HCT116 (cell line): ENCODE data around the gene RNF215. TPM values are rescaled to one million over a fixed set of nuclear protein-coding genes. Genes with fewer than 3 reads are reported as not detected.

ENCODE experiments used
- ATAC-seq: fragments of 200-7000 bp; cut with Tn5 transposase; 2 replicates; pipeline ENCODE4 v1.9.1; 2020; ENCODE audit warnings: mild to moderate bottlenecking, moderate library complexity
- BruUV-seq: library from RNA; stranded (reverse); fragments of 400-500 nt; replicated peaks from 2 replicates; lab custom pipeline; 2021; lab: Mats Ljungman, UMichigan
- CTCF ChIA-PET: fragments of 300-600 bp; sonication (Branson Sonifier 250); formaldehyde crosslinking; loops from one replicate; lab custom pipeline; 2021; ENCODE audit warnings: antibody characterized with exemption; lab: Charles Lee
- POLR2A ChIA-PET: fragments of 300-600, 350-600 bp; sonication (Branson Sonifier 250); formaldehyde crosslinking; loops from one replicate; lab custom pipeline; 2021; ENCODE audit warnings: antibody characterized with exemption; lab: Charles Lee
- RAD21 ChIA-PET, 2 experiments: fragments of 300-600 bp; sonication (Branson Sonifier 250); formaldehyde crosslinking; loops; one replicate each; lab custom pipeline; 2023; ENCODE audit warnings: low total read pairs in 2 of 2; ENCODE audit not compliant: uncharacterized antibody in 2 of 2, unreplicated experiment in 2 of 2, low non-redundant PET in 1 of 2; lab: Charles Lee
- DNase-seq: peaks from one replicate; pipeline ENCODE4 v3.0.0-alpha.2; 2010; ENCODE audit warnings: low read depth, low spot score
- H2AFZ ChIP-seq: fragments of 200-600 bp; shearing (Covaris generic), sonication (generic); 2 replicates; pipeline ENCODE4 v1.6.1; 2017; ENCODE audit warnings: low read depth, mixed run types, mixed read lengths, antibody characterized with exemption, low read length; ENCODE audit not compliant: poor library complexity, severe bottlenecking
- H3K27ac ChIP-seq: 2 replicates; pipeline ENCODE4 v1.5.1; 2012; ENCODE audit warnings: low read depth, low read length
- H3K27me3 ChIP-seq: fragments of 200-600 bp; sonication (generic); 2 replicates; pipeline ENCODE4 v1.6.1; 2016; ENCODE audit warnings: mixed run types, low read length, mixed read lengths; ENCODE audit not compliant: insufficient read depth
- H3K36me3 ChIP-seq, 2 experiments: fragments of 200-500 bp in 1 of 2; fragments of 200-600 bp in 1 of 2; sonication (Bioruptor generic) in 1 of 2; sonication (generic) in 1 of 2; 2 replicates each; pipeline versions ENCODE4 v1.5.1 to v1.6.1; 2014 to 2016; ENCODE audit warnings: low read length in 2 of 2, inconsistent platforms in 1 of 2, mixed read lengths in 1 of 2, mixed run types in 1 of 2; ENCODE audit not compliant: insufficient read depth in 2 of 2, control insufficient read depth in 1 of 2
- H3K4me1 ChIP-seq, 2 experiments: fragments of 200-600 bp in 1 of 2; sonication (generic) in 1 of 2; 2 replicates each; pipeline versions ENCODE4 v1.5.1 to v1.6.1; 2012 to 2017; ENCODE audit warnings: low read length in 2 of 2, inconsistent platforms in 1 of 2, mild to moderate bottlenecking in 1 of 2, mixed read lengths in 1 of 2, mixed run types in 1 of 2, moderate library complexity in 1 of 2; ENCODE audit not compliant: insufficient read depth in 2 of 2, control insufficient read depth in 1 of 2
- H3K4me2 ChIP-seq: fragments of 200-600 bp; sonication (generic); 2 replicates; pipeline ENCODE4 v1.6.1; 2017; ENCODE audit warnings: mixed run types, low read length, mixed read lengths
- H3K4me3 ChIP-seq, 2 experiments: fragments of 200-600 bp in 1 of 2; sonication (generic) in 1 of 2; replicated peaks in 1 of 2; 2 replicates each; pipeline ENCODE4 v1.5.1; 2011 to 2016; ENCODE audit warnings: low read length in 2 of 2, control low read depth in 1 of 2, low read depth in 1 of 2, mild to moderate bottlenecking in 1 of 2, mixed read lengths in 1 of 2, mixed run types in 1 of 2
- H3K79me2 ChIP-seq: fragments of 200-600 bp; sonication (generic); 2 replicates; pipeline ENCODE4 v1.6.1; 2017; ENCODE audit warnings: mild to moderate bottlenecking, mixed run types, low read length, moderate library complexity, mixed read lengths; ENCODE audit not compliant: insufficient read depth
- H3K9ac ChIP-seq: fragments of 200-600 bp; sonication (generic); 2 replicates; pipeline ENCODE4 v1.6.1; 2016; ENCODE audit warnings: low read length, mixed read lengths
- H3K9me2 ChIP-seq: fragments of 200-600 bp; sonication (generic), shearing (Covaris generic); 2 replicates; pipeline ENCODE4 v1.6.1; 2017; ENCODE audit warnings: mixed run types, mild to moderate bottlenecking, moderate library complexity; ENCODE audit not compliant: insufficient read depth
- H3K9me3 ChIP-seq, 2 experiments: fragments of 200-500 bp in 1 of 2; fragments of 200-600 bp in 1 of 2; sonication (Bioruptor generic) in 1 of 2; sonication (generic) in 1 of 2; 2 replicates each; pipeline ENCODE4 v1.6.1; 2014 to 2017; ENCODE audit warnings: low read length in 2 of 2, mixed read lengths in 2 of 2, inconsistent platforms in 1 of 2, low read depth in 1 of 2, mild to moderate bottlenecking in 1 of 2, mixed run types in 1 of 2, moderate library complexity in 1 of 2; ENCODE audit not compliant: control insufficient read depth in 1 of 2, insufficient read depth in 1 of 2
- H4K20me1 ChIP-seq: fragments of 200-600 bp; sonication (generic), shearing (Covaris generic); 2 replicates; pipeline ENCODE4 v1.6.1; 2017; ENCODE audit warnings: mixed run types, mild to moderate bottlenecking, moderate library complexity; ENCODE audit not compliant: insufficient read depth
- CBX3 ChIP-seq: IDR thresholded peaks from 2 replicates; pipeline ENCODE4 v1.6.1; 2012; ENCODE audit warnings: low read depth
- CEBPB ChIP-seq: IDR thresholded peaks from 2 replicates; pipeline ENCODE4 v1.6.1; 2012; ENCODE audit warnings: low read depth
- EZH2phosphoT487 ChIP-seq: fragments of 200-600 bp; IDR thresholded peaks from 2 replicates; pipeline ENCODE4 v1.6.1; 2018; ENCODE audit warnings: antibody characterized with exemption, borderline replicate concordance
- JUND ChIP-seq: IDR thresholded peaks from 2 replicates; pipeline ENCODE4 v1.6.1; 2012
- MAX ChIP-seq: IDR thresholded peaks from 2 replicates; pipeline ENCODE4 v1.6.1; 2012
- SIN3A ChIP-seq: IDR thresholded peaks from 2 replicates; pipeline ENCODE4 v1.6.1; 2012; ENCODE audit warnings: low read depth
- TCF7L2 ChIP-seq: IDR thresholded peaks from 2 replicates; pipeline ENCODE4 v1.7.0; 2011; ENCODE audit warnings: borderline replicate concordance, inconsistent platforms; ENCODE audit not compliant: insufficient read depth, insufficient read length; ENCODE audit errors: extremely low read depth
- YY1 ChIP-seq: IDR thresholded peaks from 2 replicates; pipeline ENCODE4 v1.6.1; 2011; ENCODE audit warnings: low read length, low read depth, moderate library complexity, mild to moderate bottlenecking; ENCODE audit not compliant: insufficient replicate concordance; ENCODE audit errors: extremely low read depth
- ZNF274 ChIP-seq: fragments of 200-500 bp; sonication (Bioruptor generic); IDR thresholded peaks from 2 replicates; pipeline ENCODE4 v1.6.1; 2014; ENCODE audit warnings: mild to moderate bottlenecking, low read depth, low read length, inconsistent platforms
- intact Hi-C: fragments of 100-400 bp; cut with micrococcal nuclease; formaldehyde crosslinking; loops from 2 replicates; pipeline ENCODE4 v1.10.0; 2022
- total RNA-seq: library from RNA; stranded (reverse); gene quantifications from one replicate; pipeline ENCODE4 v1.2.1, GENCODE V29; 2021; ENCODE audit not compliant: unreplicated experiment
- TF ChIP-seq, protein P1 (sequence below), 3 experiments: fragments of 200-600 bp in 1 of 3; sonication (generic) in 1 of 3; IDR thresholded peaks in 2 of 3; conservative IDR thresholded peaks in 1 of 3; 2 replicates each; pipeline ENCODE4 v1.5.1; 2012 to 2017; ENCODE audit warnings: low read depth in 2 of 3, low read length in 2 of 3, antibody characterized with exemption in 1 of 3, borderline replicate concordance in 1 of 3, control low read depth in 1 of 3, mild to moderate bottlenecking in 1 of 3, mixed read lengths in 1 of 3, mixed run types in 1 of 3, moderate library complexity in 1 of 3; ENCODE audit not compliant: insufficient read depth in 1 of 3
- TF ChIP-seq, protein P2 (sequence below): IDR thresholded peaks from 2 replicates; pipeline ENCODE4 v1.6.1; 2011; ENCODE audit warnings: mild to moderate bottlenecking, low read length, moderate library complexity; ENCODE audit not compliant: insufficient replicate concordance; ENCODE audit errors: extremely low read depth

RNF215 gene
- total RNA-seq, 1 experiment from 2014 or later = 20.2 TPM

- intact Hi-C loops = no loop called here
- no peaks in the 10 kb centered on the region for H4K20me1 ChIP-seq
- H3K79me2 ChIP-seq = peaks cover 10% of the 10 kb centered on the region
- DNase-seq (no peak), ATAC-seq (no peak)
- H3K4me3 ChIP-seq = no peak overlapping the region
- peaks cover 5 to 51% of the 10 kb centered on the region in 2 experiments; a peak in 3 of 4 replicates for H3K4me1 ChIP-seq
- no peaks in the 10 kb centered on the region for H3K27me3 ChIP-seq
- no peak overlapping the region for H2AFZ ChIP-seq
- BruUV-seq = no TSS peak
- no peak overlapping the region; the same call in 1 of the 2 replicates for H3K4me2 ChIP-seq
- no peak overlapping the region for H3K27ac ChIP-seq
- H3K9me3 ChIP-seq = peaks cover 0 to 7% of the 10 kb centered on the region in 2 experiments; a peak in 2 of 4 replicates
- CTCF ChIA-PET = interaction anchor here (0.8 to 1.0 kb wide), 2 partner anchors 32 to 105 kb away, joined by 3 to 5 read pairs; no protein-coding TSS in a partner anchor
- no peaks in the 10 kb centered on the region for H3K9me2 ChIP-seq
- POLR2A ChIA-PET = interaction anchor here (2.2 kb wide), 1 partner anchor 31 kb away, joined by 13 read pairs; no protein-coding TSS in a partner anchor
- RAD21 ChIA-PET = interaction anchor here in 1 of 2 experiments (0.7 kb wide), 1 partner anchor 38 kb away, joined by 3 read pairs; no protein-coding TSS in a partner anchor
- TF ChIP-seq YY1 = no peak
- no peak overlapping the region for H3K9ac ChIP-seq
- H3K36me3 ChIP-seq = no peaks in the 10 kb centered on the region
These were observed 5.6 kb upstream of the RNF215 start for GRCh38 chr22:30392661-30393321.

DNA sequence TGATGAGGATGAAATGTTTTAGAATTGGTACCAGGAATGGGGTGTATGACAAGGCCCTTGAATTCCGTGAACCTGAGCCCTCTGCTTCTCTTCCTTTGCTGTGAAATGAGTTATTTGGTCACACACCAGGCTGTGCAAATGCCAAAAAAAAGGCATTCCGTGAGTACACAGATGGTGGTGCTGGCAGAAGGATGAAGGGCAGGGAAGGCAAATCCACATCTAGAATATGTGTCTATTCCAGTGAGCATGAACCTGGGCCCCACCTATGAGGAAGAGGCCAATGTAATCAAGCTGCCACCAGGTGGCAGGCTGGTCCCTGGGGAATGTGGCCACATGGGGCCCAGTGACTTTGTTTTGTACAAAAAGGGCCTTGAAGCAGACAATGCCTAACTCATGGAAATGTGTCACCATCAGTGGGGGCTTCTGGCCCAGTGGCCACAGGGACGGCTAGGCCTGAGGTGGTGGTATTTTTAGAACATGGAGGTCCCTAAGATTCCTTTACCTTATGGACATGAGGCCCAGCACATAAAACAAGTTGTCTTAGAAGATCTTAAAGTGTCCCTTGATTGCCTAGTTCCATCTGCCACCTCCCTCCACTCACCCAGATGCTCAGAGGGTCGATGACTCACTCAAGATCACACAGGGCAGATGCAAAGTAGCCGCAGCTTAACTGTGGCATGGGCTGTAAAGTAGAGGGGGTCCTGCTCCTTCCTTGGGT lies 3.9 kb upstream of the RNF215 start:
- CTCF ChIA-PET = interaction anchor here (0.6 to 1.7 kb wide), 7 partner anchors 16 to 136 kb away, joined by 3 to 8 read pairs (median 5); no protein-coding TSS in a partner anchor
- Histone ChIP-seq H3K79me2 (no peaks in the 10 kb centered on the region), H3K9me2 (no peaks in the 10 kb centered on the region), H3K4me3 (no peak overlapping the region), H3K9me3 (peaks cover 0 to 7% of the 10 kb centered on the region in 2 experiments; a peak in 2 of 4 replicates), H3K27me3 (no peaks in the 10 kb centered on the region), H2AFZ (peak overlapping the region; percentile 46), H3K36me3 (no peaks in the 10 kb centered on the region), H3K27ac (peak overlapping the region; percentile 1; the same call in 1 of the 2 replicates), H4K20me1 (no peaks in the 10 kb centered on the region), H3K4me1 (peaks cover 2 to 54% of the 10 kb centered on the region in 2 experiments; a peak in 3 of 4 replicates), H3K9ac (peak overlapping the region; percentile 26; the same call in 1 of the 2 replicates), H3K4me2 (peak overlapping the region; percentile 45)
- DNase-seq (peak; percentile 84), ATAC-seq (peak; percentile 54)
- no TSS peak for BruUV-seq
- intact Hi-C loops = loop anchor here (1.0 to 2.0 kb wide), 3 partner anchors 35 to 212 kb away; no protein-coding TSS in a partner anchor
- POLR2A ChIA-PET = interaction anchor here (1.4 to 2.2 kb wide), 2 partner anchors 32 to 34 kb away, joined by 3 to 13 read pairs; partner anchors contain the start of gene MTFP1
- RAD21 ChIA-PET = no interaction called here
- peak; percentile 43; the same call in 1 of the 2 replicates for TF ChIP-seq MAX
- TF ChIP-seq, protein P1, sequence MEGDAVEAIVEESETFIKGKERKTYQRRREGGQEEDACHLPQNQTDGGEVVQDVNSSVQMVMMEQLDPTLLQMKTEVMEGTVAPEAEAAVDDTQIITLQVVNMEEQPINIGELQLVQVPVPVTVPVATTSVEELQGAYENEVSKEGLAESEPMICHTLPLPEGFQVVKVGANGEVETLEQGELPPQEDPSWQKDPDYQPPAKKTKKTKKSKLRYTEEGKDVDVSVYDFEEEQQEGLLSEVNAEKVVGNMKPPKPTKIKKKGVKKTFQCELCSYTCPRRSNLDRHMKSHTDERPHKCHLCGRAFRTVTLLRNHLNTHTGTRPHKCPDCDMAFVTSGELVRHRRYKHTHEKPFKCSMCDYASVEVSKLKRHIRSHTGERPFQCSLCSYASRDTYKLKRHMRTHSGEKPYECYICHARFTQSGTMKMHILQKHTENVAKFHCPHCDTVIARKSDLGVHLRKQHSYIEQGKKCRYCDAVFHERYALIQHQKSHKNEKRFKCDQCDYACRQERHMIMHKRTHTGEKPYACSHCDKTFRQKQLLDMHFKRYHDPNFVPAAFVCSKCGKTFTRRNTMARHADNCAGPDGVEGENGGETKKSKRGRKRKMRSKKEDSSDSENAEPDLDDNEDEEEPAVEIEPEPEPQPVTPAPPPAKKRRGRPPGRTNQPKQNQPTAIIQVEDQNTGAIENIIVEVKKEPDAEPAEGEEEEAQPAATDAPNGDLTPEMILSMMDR (IDR thresholded peaks at IDR 0.05 in 2 of 3, conservative IDR thresholded peaks at IDR 0.05 in 1 of 3; ENCODE audit: borderline replicate concordance in 1 of 3, insufficient read depth in 1 of 3, low read depth in 2 of 3, low read length in 2 of 3) = peak; percentile 81 to 92 (median 90)
- TF ChIP-seq CEBPB = no peak
- TF ChIP-seq, protein P2, sequence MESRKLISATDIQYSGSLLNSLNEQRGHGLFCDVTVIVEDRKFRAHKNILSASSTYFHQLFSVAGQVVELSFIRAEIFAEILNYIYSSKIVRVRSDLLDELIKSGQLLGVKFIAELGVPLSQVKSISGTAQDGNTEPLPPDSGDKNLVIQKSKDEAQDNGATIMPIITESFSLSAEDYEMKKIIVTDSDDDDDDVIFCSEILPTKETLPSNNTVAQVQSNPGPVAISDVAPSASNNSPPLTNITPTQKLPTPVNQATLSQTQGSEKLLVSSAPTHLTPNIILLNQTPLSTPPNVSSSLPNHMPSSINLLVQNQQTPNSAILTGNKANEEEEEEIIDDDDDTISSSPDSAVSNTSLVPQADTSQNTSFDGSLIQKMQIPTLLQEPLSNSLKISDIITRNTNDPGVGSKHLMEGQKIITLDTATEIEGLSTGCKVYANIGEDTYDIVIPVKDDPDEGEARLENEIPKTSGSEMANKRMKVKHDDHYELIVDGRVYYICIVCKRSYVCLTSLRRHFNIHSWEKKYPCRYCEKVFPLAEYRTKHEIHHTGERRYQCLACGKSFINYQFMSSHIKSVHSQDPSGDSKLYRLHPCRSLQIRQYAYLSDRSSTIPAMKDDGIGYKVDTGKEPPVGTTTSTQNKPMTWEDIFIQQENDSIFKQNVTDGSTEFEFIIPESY = no peak
- TF ChIP-seq SIN3A = no peak
- no peak for TF ChIP-seq TCF7L2
- no peak for TF ChIP-seq YY1
- no peak for TF ChIP-seq EZH2phosphoT487
- TF ChIP-seq CBX3 = peak; percentile 87
- no peak for TF ChIP-seq JUND
- no peak for TF ChIP-seq ZNF274
